AG09309 (cell line): ENCODE measurements around the gene CACNG7.
A peak's percentile ranks its signal among the peaks of the same experiment; 100 is the strongest.

Source experiments
- DNase-seq: peaks from one replicate; pipeline ENCODE4 v3.0.0-alpha.2; 2010; ENCODE audit warnings: low read depth
- H3K4me3 ChIP-seq: 2 replicates; pipeline ENCODE4 v1.5.1; 2011; ENCODE audit warnings: mild to moderate bottlenecking, low read depth, low read length, moderate library complexity; ENCODE audit not compliant: control insufficient read depth
- TF ChIP-seq, protein P1 (sequence below): IDR thresholded peaks from 2 replicates; pipeline ENCODE4 v1.5.1; 2011; ENCODE audit warnings: mild to moderate bottlenecking, low read depth, low read length, inconsistent platforms; ENCODE audit not compliant: insufficient read depth, control insufficient read depth; ENCODE audit errors: missing control alignments

Gene CACNG7

DNA sequence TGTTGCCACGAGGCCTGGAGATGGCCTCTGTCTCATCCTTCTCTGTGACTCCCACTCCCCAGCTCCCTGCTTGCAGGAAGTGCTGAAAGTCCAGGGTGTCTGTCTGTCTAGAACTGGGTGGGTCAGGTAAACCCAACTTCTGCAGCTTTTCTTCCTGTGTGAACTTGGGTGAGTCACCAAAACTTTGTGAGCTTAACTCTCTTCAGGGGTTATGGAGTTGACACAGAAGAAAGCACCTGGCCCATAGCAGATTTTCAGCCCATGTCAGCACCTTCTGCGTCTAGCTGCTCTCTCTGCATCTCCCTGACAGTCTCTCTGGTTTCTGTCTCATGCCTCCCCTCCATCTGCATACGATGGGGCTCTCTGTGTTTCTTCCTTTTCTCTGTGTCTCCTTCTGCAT lies 4.2 kb upstream of the CACNG7 start:
- H3K4me3 ChIP-seq: no peak overlapping the region
- TF ChIP-seq, protein P1, sequence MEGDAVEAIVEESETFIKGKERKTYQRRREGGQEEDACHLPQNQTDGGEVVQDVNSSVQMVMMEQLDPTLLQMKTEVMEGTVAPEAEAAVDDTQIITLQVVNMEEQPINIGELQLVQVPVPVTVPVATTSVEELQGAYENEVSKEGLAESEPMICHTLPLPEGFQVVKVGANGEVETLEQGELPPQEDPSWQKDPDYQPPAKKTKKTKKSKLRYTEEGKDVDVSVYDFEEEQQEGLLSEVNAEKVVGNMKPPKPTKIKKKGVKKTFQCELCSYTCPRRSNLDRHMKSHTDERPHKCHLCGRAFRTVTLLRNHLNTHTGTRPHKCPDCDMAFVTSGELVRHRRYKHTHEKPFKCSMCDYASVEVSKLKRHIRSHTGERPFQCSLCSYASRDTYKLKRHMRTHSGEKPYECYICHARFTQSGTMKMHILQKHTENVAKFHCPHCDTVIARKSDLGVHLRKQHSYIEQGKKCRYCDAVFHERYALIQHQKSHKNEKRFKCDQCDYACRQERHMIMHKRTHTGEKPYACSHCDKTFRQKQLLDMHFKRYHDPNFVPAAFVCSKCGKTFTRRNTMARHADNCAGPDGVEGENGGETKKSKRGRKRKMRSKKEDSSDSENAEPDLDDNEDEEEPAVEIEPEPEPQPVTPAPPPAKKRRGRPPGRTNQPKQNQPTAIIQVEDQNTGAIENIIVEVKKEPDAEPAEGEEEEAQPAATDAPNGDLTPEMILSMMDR: no peak
- DNase-seq: no peak

- no peak overlapping the region for H3K4me3 ChIP-seq
- no peak for DNase-seq
- TF ChIP-seq, protein P1: no peak
These were observed 3.3 kb upstream of the CACNG7 start for GRCh38 chr19:53905787-53906186.

GRCh38 chr19:53906211-53907192 lies 2.6 kb upstream of the CACNG7 start:
- TF ChIP-seq, protein P1: peak; percentile 90
- no peak overlapping the region for H3K4me3 ChIP-seq

DNA sequence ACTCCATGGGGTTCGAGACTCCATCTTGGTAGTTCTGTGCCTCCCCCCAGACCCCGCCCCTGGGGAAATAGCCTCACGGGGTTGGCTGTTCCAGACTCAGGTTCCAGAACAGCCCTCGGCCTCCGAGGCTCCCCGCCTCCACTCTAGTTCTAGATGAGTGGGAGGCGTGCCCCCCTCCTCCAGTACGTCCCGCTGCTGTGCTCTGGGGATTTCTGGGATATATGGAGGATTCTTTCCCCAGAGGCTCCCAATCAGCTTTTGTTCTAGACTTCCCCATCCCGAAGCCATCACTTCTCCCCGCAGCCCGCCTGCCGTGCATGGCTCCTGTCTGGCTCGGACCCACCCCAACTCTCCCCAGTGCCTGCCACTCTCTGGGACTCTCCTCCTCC lies 1.9 kb upstream of the CACNG7 start:
- TF ChIP-seq, protein P1: no peak
- DNase-seq: no peak
- no peak overlapping the region for H3K4me3 ChIP-seq

More at GRCh38 chr19:53906211-53907192, 2.6 kb upstream of the CACNG7 start:
- no peak for DNase-seq

DNA sequence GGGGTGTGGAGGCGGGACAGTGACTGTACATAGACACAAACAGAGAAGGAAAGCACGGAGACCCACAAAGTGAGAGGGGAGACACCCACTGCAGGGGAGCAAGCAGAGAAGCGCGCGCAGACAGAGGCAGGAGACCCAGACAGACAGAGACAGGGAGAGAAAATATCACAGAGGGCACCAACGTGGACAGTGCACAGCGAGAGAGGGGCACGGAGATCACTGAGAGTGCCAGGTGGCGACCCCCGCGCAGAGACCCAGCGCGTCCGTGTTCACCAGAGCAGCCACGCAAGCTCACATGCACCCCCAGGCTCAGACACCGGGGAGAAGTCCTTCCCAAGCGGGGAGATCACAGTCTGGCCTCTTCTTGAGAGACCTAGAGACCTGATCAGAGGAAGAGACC lies 1.4 kb upstream of the CACNG7 start:
- TF ChIP-seq, protein P1: no peak
- no peak for DNase-seq
- no peak overlapping the region for H3K4me3 ChIP-seq

DNA sequence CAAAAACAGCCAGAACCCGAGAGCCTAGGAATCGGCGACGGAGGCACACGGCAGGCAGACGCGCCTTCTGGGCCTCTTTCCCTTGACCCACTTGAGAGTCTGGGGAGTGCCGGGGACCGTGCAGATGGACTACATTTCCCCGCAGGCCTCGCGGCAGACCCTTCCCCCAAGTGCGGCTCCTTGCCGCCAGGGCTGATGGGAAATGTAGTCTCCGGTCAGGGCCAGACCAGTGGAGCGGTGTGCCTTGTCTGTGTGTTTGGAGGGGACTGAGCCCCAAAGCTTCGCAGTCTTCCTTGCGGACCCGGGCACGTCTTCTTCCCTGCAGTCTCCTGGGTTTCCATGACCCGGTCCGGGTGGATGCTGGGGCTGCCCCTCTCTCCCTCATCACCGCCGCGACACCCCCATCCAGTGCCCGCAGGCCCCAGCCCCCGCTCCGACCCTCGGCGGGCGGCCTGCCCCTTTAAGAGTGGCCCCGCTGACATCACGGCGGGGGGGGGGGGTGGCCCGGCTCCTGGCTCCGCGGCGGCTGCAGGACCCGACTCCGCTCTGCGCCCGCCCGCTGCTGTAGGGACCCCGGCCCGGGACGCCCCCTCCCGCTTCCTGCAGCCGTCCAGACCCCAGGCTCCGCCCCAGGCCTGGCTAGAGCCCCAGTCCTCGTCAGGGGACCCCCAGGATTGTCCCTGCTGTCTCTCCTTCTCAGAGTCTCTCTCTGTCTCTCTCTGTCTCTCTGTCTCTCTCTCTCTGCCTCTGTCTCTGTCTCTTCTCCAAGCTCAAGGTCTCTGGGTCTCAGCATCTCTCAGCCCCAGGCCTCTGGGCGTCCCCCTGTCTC lies 758 bp upstream of the CACNG7 start:
- TF ChIP-seq, protein P1: no peak
- DNase-seq: no peak
- no peak overlapping the region for H3K4me3 ChIP-seq
